H1 (cell line): ENCODE data around the gene SLC5A10.
"Not testable (repeated sequence)": the region's sequence is repeated elsewhere in the genome, so short reads cannot be mapped to it uniquely, and the experiment has no call there.

ENCODE experiments used
- ASH2L ChIP-seq: fragments of 200-600, 300-600 bp; sonication (generic); IDR thresholded peaks from one replicate; pipeline ENCODE4 v1.7.1; 2017; ENCODE audit warnings: low read length
- CEBPB ChIP-seq: IDR thresholded peaks from 2 replicates; pipeline ENCODE4 v1.6.1; 2012; ENCODE audit warnings: low read depth, low read length
- CTCF ChIP-seq, 3 experiments: IDR thresholded peaks; 1 replicate in 2 of 3; 2 replicates in 1 of 3; pipeline versions ENCODE4 v1.5.1 to v1.6.1; 2011; ENCODE audit warnings: low read length in 3 of 3, mild to moderate bottlenecking in 3 of 3, inconsistent platforms in 2 of 3, low read depth in 1 of 3, moderate library complexity in 1 of 3; ENCODE audit not compliant: insufficient read depth in 1 of 3; ENCODE audit errors: control extremely low read depth in 1 of 3
- RFX5 ChIP-seq: IDR thresholded peaks from 2 replicates; pipeline ENCODE4 v1.6.1; 2011; ENCODE audit warnings: low read depth, low read length, improper control_type of control experiment, borderline replicate concordance
- SIN3A ChIP-seq, 2 experiments: IDR thresholded peaks in 1 of 2; conservative IDR thresholded peaks in 1 of 2; 2 replicates each; pipeline ENCODE4 v1.6.1; 2011 to 2012; ENCODE audit warnings: low read length in 2 of 2, improper control_type of control experiment in 1 of 2, low read depth in 1 of 2, mild to moderate bottlenecking in 1 of 2

- not testable (repeated sequence) for TF ChIP-seq CTCF (IDR thresholded peaks at IDR 0.05; ENCODE audit: control extremely low read depth in 1 of 3, insufficient read depth in 1 of 3, low read depth in 1 of 3, low read length in 3 of 3); SIN3A (conservative IDR thresholded peaks at IDR 0.05 in 1 of 2, IDR thresholded peaks at IDR 0.05 in 1 of 2; ENCODE audit: low read depth in 1 of 2, low read length in 2 of 2); ASH2L; CEBPB; RFX5
Observed at GRCh38 chr17:19046782-19047375, 94.9 kb downstream of the SLC5A10 start, which contains the start of gene GRAP.
